Subcutaneous adipose tissue (tissue), 4 donors: ENCODE results near the gene DCPS. TPM values are rescaled to one million over a fixed set of nuclear protein-coding genes. Genes with fewer than 3 reads are reported as not detected.

Experiments
- CTCF ChIP-seq: fragments of 450-650 bp; IDR thresholded peaks from one replicate; pipeline ENCODE4 v1.5.1; 2016; ENCODE audit warnings: low read depth, mild to moderate bottlenecking, control low read depth, antibody characterized with exemption, moderate library complexity
- total RNA-seq, 4 donors: library from RNA; depleted of rRNA; stranded (reverse); fragments of >200 nt; gene quantifications; one replicate each; pipeline ENCODE4 v1.1.0, GENCODE V29; 2016

The DCPS gene
- total RNA-seq, 4 donors from 2014 or later: 5.3 to 12.6 (median 7.9) TPM

- no peak for TF ChIP-seq CTCF
These were observed 32.3 kb downstream of the DCPS start for GRCh38 chr11:126336138-126336541.

GRCh38 chr11:126336671-126337101, 32.8 kb downstream of the DCPS start:
- TF ChIP-seq CTCF: no peak

GRCh38 chr11:126337126-126337473, 33.2 kb downstream of the DCPS start:
- TF ChIP-seq CTCF: no peak

GRCh38 chr11:126337474-126338241, 33.8 kb downstream of the DCPS start:
- TF ChIP-seq CTCF: no peak

GRCh38 chr11:126338346-126339055, 34.6 kb downstream of the DCPS start:
- no peak for TF ChIP-seq CTCF

GRCh38 chr11:126339073-126339862, 35.4 kb downstream of the DCPS start:
- no peak for TF ChIP-seq CTCF

- no peak for TF ChIP-seq CTCF
These were observed 36.1 kb downstream of the DCPS start for GRCh38 chr11:126339863-126340434.
